Gastroesophageal sphincter (tissue), 4 donors: Measurements from ENCODE around the gene DBF4B. TPM values are rescaled to one million over a fixed set of nuclear protein-coding genes. Genes with fewer than 3 reads are reported as not detected.

Experiments
- ATAC-seq: fragments of 150-250 bp; one replicate; pipeline ENCODE4 v1.9.1; 2016; ENCODE audit warnings: mild to moderate bottlenecking, moderate library complexity
- H3K27ac ChIP-seq, 4 donors: fragments of 200-600 bp; sonication (generic) in 3 of 4; 1 replicate in 3 of 4; 2 replicates in 1 of 4; pipeline ENCODE4 v1.5.1; 2016 to 2019
- H3K27me3 ChIP-seq: fragments of 200-600 bp; sonication (generic); one replicate; pipeline ENCODE4 v1.5.1; 2019
- H3K36me3 ChIP-seq, 2 donors: fragments of 200-600 bp; sonication (generic); one replicate each; pipeline ENCODE4 v1.5.1; 2019; ENCODE audit warnings: control low read depth in 1 of 2
- H3K4me1 ChIP-seq, 3 donors: fragments of 200-600 bp; sonication (generic); 1 replicate in 2 of 3; 2 replicates in 1 of 3; pipeline ENCODE4 v1.5.1; 2016 to 2019; ENCODE audit warnings: control low read depth in 2 of 3
- H3K4me3 ChIP-seq, 2 donors: fragments of 200-600 bp; sonication (generic); one replicate each; pipeline ENCODE4 v1.5.1; 2019; ENCODE audit warnings: mild to moderate bottlenecking in 1 of 2, moderate library complexity in 1 of 2
- H3K9me3 ChIP-seq, 3 donors: fragments of 200-600 bp; sonication (generic); one replicate each; pipeline ENCODE4 v1.5.1; 2017 to 2019; ENCODE audit warnings: control low read depth in 2 of 3
- CTCF ChIP-seq, 4 experiments: fragments of 200-600 bp in 2 of 4; fragments of 450-650 bp in 2 of 4; sonication (generic) in 1 of 4; IDR thresholded peaks; one replicate each; pipeline ENCODE4 v1.5.1; 2017 to 2019; ENCODE audit warnings: antibody characterized with exemption in 4 of 4, mild to moderate bottlenecking in 2 of 4, moderate library complexity in 2 of 4
- EP300 ChIP-seq: sonication (generic); formaldehyde crosslinking; IDR thresholded peaks from one replicate; pipeline ENCODE4 v1.6.1; 2017; ENCODE audit warnings: antibody characterized with exemption, mild to moderate bottlenecking
- POLR2A ChIP-seq, 2 donors: fragments of 450-650 bp; IDR thresholded peaks; one replicate each; pipeline ENCODE4 v1.6.1; 2017; ENCODE audit warnings: antibody characterized with exemption in 2 of 2, mild to moderate bottlenecking in 2 of 2, moderate library complexity in 1 of 2
- POLR2AphosphoS5 ChIP-seq: sonication (generic); formaldehyde crosslinking; IDR thresholded peaks from one replicate; pipeline ENCODE4 v1.6.1; 2017; ENCODE audit warnings: antibody characterized with exemption
- WGBS, 2 donors: methylation state at CpG; one replicate each; pipeline ENCODE4 v1.1.5; 2018; ENCODE audit warnings: low coverage in 1 of 2; 5-methylcytosine and 5-hydroxymethylcytosine counted together
- small RNA-seq, 4 donors: library from RNA; depleted of rRNA; stranded (forward); fragments of <200 nt; gene quantifications; one replicate each; pipeline ENCODE3, GENCODE V24; 2016
- total RNA-seq, 4 donors: library from RNA; depleted of rRNA; stranded (reverse); fragments of >200 nt; gene quantifications; one replicate each; pipeline ENCODE4 v1.1.0, GENCODE V29; 2016

Gene DBF4B
- total RNA-seq, 4 donors from 2014 or later = 0.96 to 7.2 (median 3.9) TPM

- 80 to 91% methylated on average over 2 to 9 of the region's 9 CpGs for WGBS, 2 donors
- Histone ChIP-seq H3K4me1 (peaks cover 0 to 70% (median 3%) of the 10 kb centered on the region in 3 donors), H3K27me3 (no peaks in the 10 kb centered on the region), H3K36me3 (no peaks in the 10 kb centered on the region), H3K27ac (peak overlapping the region; percentile 88 to 99 (median 90)), H3K9me3 (no peaks in the 10 kb centered on the region), H3K4me3 (peak overlapping the region; percentile 29 to 36)
- no peak for TF ChIP-seq CTCF (IDR thresholded peaks at IDR 0.05)
- no peak for ATAC-seq
Observed at GRCh38 chr17:44796731-44797130, 88.3 kb downstream of the DBF4B start.

GRCh38 chr17:44797802-44798201, 89.3 kb downstream of the DBF4B start:
- H3K36me3 ChIP-seq = no peaks in the 10 kb centered on the region
- peaks cover 3 to 81% (median 9%) of the 10 kb centered on the region in 3 donors for H3K4me1 ChIP-seq
- 33 to 82% methylated on average over 1 to 7 of the region's 11 CpGs for WGBS, 2 donors
- no peaks in the 10 kb centered on the region for H3K27me3 ChIP-seq
- peak; percentile 79 for ATAC-seq
- no peaks in the 10 kb centered on the region for H3K9me3 ChIP-seq
- no peak for TF ChIP-seq EP300
- peak; percentile 92 for TF ChIP-seq POLR2AphosphoS5
- TF ChIP-seq CTCF (IDR thresholded peaks at IDR 0.05) = no peak
- TF ChIP-seq POLR2A (IDR thresholded peaks at IDR 0.05) = peak in 1 of 2 donors; percentile 26
- peak overlapping the region; percentile 29 to 36 for H3K4me3 ChIP-seq
- peak overlapping the region; percentile 88 to 99 (median 90) for H3K27ac ChIP-seq

- no peak for TF ChIP-seq CTCF (IDR thresholded peaks at IDR 0.05)
- peak; percentile 40 for TF ChIP-seq POLR2AphosphoS5
- 48 to 64% methylated on average over 2 of the region's 2 CpGs for WGBS, 2 donors
- H3K9me3 ChIP-seq = no peaks in the 10 kb centered on the region
- H3K27ac ChIP-seq = peak overlapping the region; percentile 88 to 99 (median 90)
- H3K36me3 ChIP-seq = no peaks in the 10 kb centered on the region
- ATAC-seq = no peak
- peak overlapping the region in 1 of 2 donors; percentile 36 for H3K4me3 ChIP-seq
- peaks cover 7 to 86% (median 11%) of the 10 kb centered on the region in 3 donors for H3K4me1 ChIP-seq
- no peaks in the 10 kb centered on the region for H3K27me3 ChIP-seq
Observed at GRCh38 chr17:44798356-44798755, 89.9 kb downstream of the DBF4B start.

Small RNA genes within 50 kb of the gene (small RNA-seq; reads per million reads assigned to genes)
- 0 reads per million in 4 donors for gene RN7SL819P

Other genes starting within 250 kb of the DBF4B start
- 10 to 100 TPM; 21.8 to 54.6 (median 33.9) TPM for gene GPATCH8, start 205.3 kb upstream of the DBF4B start, total RNA-seq
- gene FZD2, start 151.2 kb upstream of the DBF4B start, total RNA-seq = 1 to 10 TPM; 1.5 to 2.7 (median 1.6) TPM
- under 1 TPM in 2 of 4 donors, not detected in 2; 0.12 to 0.47 TPM for gene MEIOC, start 52.2 kb upstream of the DBF4B start, total RNA-seq
- gene CCDC43, start 18.9 kb upstream of the DBF4B start, total RNA-seq = 10 to 100 TPM; 16.7 to 21.0 (median 18.6) TPM
- gene ADAM11, start 50.3 kb downstream of the DBF4B start, total RNA-seq = 1 to 10 TPM in 3 of 4 donors, under 1 TPM in 1; 0.10 to 4.2 (median 1.3) TPM
- 10 to 100 TPM; 28.2 to 78.3 (median 44.5) TPM for gene GJC1, start 121.6 kb downstream of the DBF4B start, total RNA-seq
- 1 to 10 TPM; 1.1 to 2.5 (median 1.5) TPM for gene HIGD1B, start 139.2 kb downstream of the DBF4B start, total RNA-seq
- gene EFTUD2, start 190.8 kb downstream of the DBF4B start, total RNA-seq = 10 to 100 TPM; 45.1 to 71.2 (median 57.8) TPM
- gene GFAP, start 206.8 kb downstream of the DBF4B start, total RNA-seq = 1 to 10 TPM in 2 of 4 donors, under 1 TPM in 1, not detected in 1; 0.77 to 3.8 (median 1.1) TPM
- under 1 TPM in 3 of 4 donors, not detected in 1; 0.08 to 0.35 (median 0.27) TPM for gene KIF18B, start 239.1 kb downstream of the DBF4B start, total RNA-seq